SK-N-SH (cell line): ENCODE measurements around the gene ZNF764. TPM values are rescaled to one million over a fixed set of nuclear protein-coding genes. Genes with fewer than 3 reads are reported as not detected.
A peak's percentile ranks its signal among the peaks of the same experiment; 100 is the strongest.

ENCODE experiments used
- CTCF ChIA-PET: fragments of 300-600, 350-600 bp; formaldehyde crosslinking; extraction: SDS; loops from one replicate; lab custom pipeline; 2021; lab: Yijun Ruan, JAX
- POLR2A ChIA-PET: fragments of 350-600 bp; sonication (Branson Sonifier 250); formaldehyde crosslinking; extraction: SDS; loops from one replicate; lab custom pipeline; 2020; ENCODE audit warnings: antibody characterized with exemption, inconsistent platforms; lab: Yijun Ruan, JAX
- DNase-seq: peaks from one replicate; pipeline ENCODE4 v3.0.0; 2012
- H2AFZ ChIP-seq: fragments of 200-600 bp; sonication (generic); 2 replicates; pipeline ENCODE4 v1.8.1; 2016; ENCODE audit warnings: antibody characterized with exemption, mild to moderate bottlenecking, low read depth
- H3F3A ChIP-seq: fragments of 200-600 bp; sonication (generic); replicated peaks from 2 replicates; pipeline ENCODE3; 2016; ENCODE audit warnings: antibody characterized with exemption, mild to moderate bottlenecking; ENCODE audit not compliant: insufficient read depth
- H3K27ac ChIP-seq, 2 experiments: fragments of 200-500 bp in 1 of 2; fragments of 200-600 bp in 1 of 2; sonication (Bioruptor generic) in 1 of 2; sonication (generic), shearing (Covaris generic) in 1 of 2; 2 replicates each; pipeline versions ENCODE4 v1.5.1 to v1.6.1; 2014 to 2016; ENCODE audit warnings: low read depth in 2 of 2, inconsistent platforms in 1 of 2, low read length in 1 of 2, mild to moderate bottlenecking in 1 of 2, mixed read lengths in 1 of 2
- H3K27me3 ChIP-seq: fragments of 200-600 bp; sonication (generic), shearing (Covaris generic); 2 replicates; pipeline ENCODE4 v1.6.1; 2016; ENCODE audit warnings: mixed run types; ENCODE audit not compliant: insufficient read depth
- H3K36me3 ChIP-seq, 2 experiments: fragments of 200-500 bp in 1 of 2; fragments of 200-600 bp in 1 of 2; sonication (Bioruptor generic) in 1 of 2; sonication (generic) in 1 of 2; replicated peaks in 1 of 2; 2 replicates each; pipeline versions ENCODE3 to v1.5.1; 2014 to 2016; ENCODE audit warnings: low read length in 1 of 2, mild to moderate bottlenecking in 1 of 2; ENCODE audit not compliant: insufficient read depth in 2 of 2, control insufficient read depth in 1 of 2
- H3K4me1 ChIP-seq, 2 experiments: fragments of 200-500 bp in 1 of 2; fragments of 200-600 bp in 1 of 2; sonication (Bioruptor generic) in 1 of 2; sonication (generic), shearing (Covaris generic) in 1 of 2; 2 replicates each; pipeline versions ENCODE4 v1.5.1 to v1.6.1; 2014 to 2016; ENCODE audit warnings: low read depth in 1 of 2, low read length in 1 of 2, mixed run types in 1 of 2; ENCODE audit not compliant: insufficient read depth in 2 of 2, control insufficient read depth in 1 of 2
- H3K4me2 ChIP-seq: fragments of 200-600 bp; sonication (generic), shearing (Covaris generic); 2 replicates; pipeline ENCODE4 v1.6.1; 2017; ENCODE audit warnings: mixed run types
- H3K4me3 ChIP-seq, 2 experiments: fragments of 200-500 bp in 1 of 2; fragments of 200-600 bp in 1 of 2; sonication (Bioruptor generic) in 1 of 2; sonication (generic), shearing (Covaris generic) in 1 of 2; 2 replicates each; pipeline versions ENCODE4 v1.5.1 to v1.8.1; 2014 to 2016; ENCODE audit warnings: low read depth in 2 of 2, inconsistent platforms in 1 of 2, low read length in 1 of 2, mild to moderate bottlenecking in 1 of 2, mixed read lengths in 1 of 2, moderate library complexity in 1 of 2
- H3K79me2 ChIP-seq: fragments of 200-600 bp; sonication (generic); 2 replicates; pipeline ENCODE4 v1.8.1; 2017; ENCODE audit warnings: mild to moderate bottlenecking; ENCODE audit not compliant: insufficient read depth
- H3K9ac ChIP-seq: fragments of 200-600 bp; sonication (generic); 2 replicates; pipeline ENCODE4 v1.6.1; 2017; ENCODE audit warnings: mixed run types
- H3K9me2 ChIP-seq: fragments of 200-600 bp; sonication (generic); 2 replicates; pipeline ENCODE4 v1.6.1; 2017; ENCODE audit warnings: mixed run types
- H3K9me3 ChIP-seq: fragments of 200-600 bp; sonication (generic); 2 replicates; pipeline ENCODE4 v1.6.1; 2017; ENCODE audit warnings: mixed run types, mild to moderate bottlenecking, moderate library complexity
- H4K20me1 ChIP-seq: fragments of 200-600 bp; sonication (generic); 2 replicates; pipeline ENCODE4 v1.6.1; 2017; ENCODE audit warnings: mild to moderate bottlenecking, mixed run types; ENCODE audit not compliant: insufficient read depth
- CHD2 ChIP-seq: fragments of 150-350 bp; IDR thresholded peaks from 2 replicates; pipeline ENCODE4 v1.6.1; 2018; ENCODE audit warnings: low read length; ENCODE audit not compliant: partially characterized antibody
- CTCF ChIP-seq: fragments of 200-600 bp; sonication (generic); IDR thresholded peaks from 2 replicates; pipeline ENCODE4 v1.6.1; 2017; ENCODE audit warnings: antibody characterized with exemption, mild to moderate bottlenecking, moderate library complexity
- ELF1 ChIP-seq: IDR thresholded peaks from 2 replicates; pipeline ENCODE4 v1.4.0; 2012
- EP300 ChIP-seq, 2 experiments: IDR thresholded peaks; 2 replicates each; pipeline versions ENCODE4 v1.4.0 to v1.6.1; 2012; ENCODE audit warnings: borderline replicate concordance in 1 of 2, low read depth in 1 of 2, low read length in 1 of 2
- FOSL2 ChIP-seq: IDR thresholded peaks from 2 replicates; pipeline ENCODE4 v1.4.0; 2012; ENCODE audit warnings: low read depth, mild to moderate bottlenecking, moderate library complexity, borderline replicate concordance
- FOXM1 ChIP-seq: IDR thresholded peaks from 2 replicates; pipeline ENCODE4 v1.4.0; 2012; ENCODE audit warnings: low read depth, mild to moderate bottlenecking
- GABPA ChIP-seq: IDR thresholded peaks from 2 replicates; pipeline ENCODE4 v1.4.0; 2012; ENCODE audit warnings: low read depth, mild to moderate bottlenecking
- JUND ChIP-seq: IDR thresholded peaks from 2 replicates; pipeline ENCODE4 v1.4.0; 2012
- MEF2A ChIP-seq: IDR thresholded peaks from 2 replicates; pipeline ENCODE4 v1.4.0; 2012; ENCODE audit warnings: low read depth, borderline replicate concordance
- MXI1 ChIP-seq: IDR thresholded peaks from 2 replicates; pipeline ENCODE4 v1.6.1; 2012; ENCODE audit warnings: mild to moderate bottlenecking, low read depth, low read length, improper control_type of control experiment
- NFIC ChIP-seq: IDR thresholded peaks from 2 replicates; pipeline ENCODE4 v1.4.0; 2012; ENCODE audit warnings: borderline replicate concordance
- NRF1 ChIP-seq: IDR thresholded peaks from 2 replicates; pipeline ENCODE4 v1.6.1; 2012; ENCODE audit warnings: low read depth, mild to moderate bottlenecking, low read length
- POLR2AphosphoS5 ChIP-seq: IDR thresholded peaks from 2 replicates; pipeline ENCODE4 v1.6.1; 2012; ENCODE audit warnings: low read depth, low read length
- RAD21 ChIP-seq: IDR thresholded peaks from 2 replicates; pipeline ENCODE4 v1.6.1; 2012; ENCODE audit warnings: mild to moderate bottlenecking, low read length
- RFX5 ChIP-seq: IDR thresholded peaks from 2 replicates; pipeline ENCODE4 v1.6.1; 2012; ENCODE audit warnings: mild to moderate bottlenecking, improper control_type of control experiment, low read length
- RXRA ChIP-seq: IDR thresholded peaks from 2 replicates; pipeline ENCODE4 v1.4.0; 2012; ENCODE audit warnings: low read depth, mild to moderate bottlenecking, borderline replicate concordance
- SIN3A ChIP-seq: IDR thresholded peaks from 2 replicates; pipeline ENCODE4 v1.6.1; 2012; ENCODE audit warnings: low read depth, mild to moderate bottlenecking, low read length, moderate library complexity, borderline replicate concordance
- SMC3 ChIP-seq: IDR thresholded peaks from 2 replicates; pipeline ENCODE4 v1.6.1; 2012; ENCODE audit warnings: low read depth, low read length, improper control_type of control experiment
- TAF1 ChIP-seq: IDR thresholded peaks from 2 replicates; pipeline ENCODE4 v1.6.1; 2012; ENCODE audit warnings: low read depth, mild to moderate bottlenecking, low read length, moderate library complexity, borderline replicate concordance
- TEAD4 ChIP-seq: IDR thresholded peaks from 2 replicates; pipeline ENCODE4 v1.4.0; 2012; ENCODE audit warnings: mild to moderate bottlenecking, borderline replicate concordance; ENCODE audit not compliant: insufficient read depth
- USF2 ChIP-seq: fragments of 150-350 bp; IDR thresholded peaks from 2 replicates; pipeline ENCODE4 v1.6.1; 2017; ENCODE audit warnings: antibody characterized with exemption, low read length, low read depth, borderline replicate concordance
- YY1 ChIP-seq: IDR thresholded peaks from 2 replicates; pipeline ENCODE4 v1.4.0; 2012; ENCODE audit warnings: low read depth, mild to moderate bottlenecking
- WGBS: methylation state at CpG from one replicate; pipeline ENCODE4 v1.1.6; 2017; ENCODE audit warnings: low lambda C conversion rate; 5-methylcytosine and 5-hydroxymethylcytosine counted together
- polyA plus RNA-seq, 3 experiments: library from polyadenylated mRNA; depleted of rRNA; stranded (reverse); fragments of >200 nt; gene quantifications; 2 replicates each; pipeline ENCODE4 v1.2.3, GENCODE V29; 2012
- TF ChIP-seq, protein P1 (sequence below): IDR thresholded peaks from 2 replicates; pipeline ENCODE4 v1.4.0; 2012; ENCODE audit warnings: low read depth, borderline replicate concordance
- TF ChIP-seq, protein P2 (sequence below): IDR thresholded peaks from 2 replicates; pipeline ENCODE4 v1.4.0; 2012; ENCODE audit warnings: low read depth
- TF ChIP-seq, protein P3 (sequence below): IDR thresholded peaks from 2 replicates; pipeline ENCODE4 v1.4.0; 2012; ENCODE audit warnings: low read depth, borderline replicate concordance

ZNF764 gene
- polyA plus RNA-seq, 1 of the 3 experiments (the other 2 are of a cell fraction) = 2.8 TPM

DNA sequence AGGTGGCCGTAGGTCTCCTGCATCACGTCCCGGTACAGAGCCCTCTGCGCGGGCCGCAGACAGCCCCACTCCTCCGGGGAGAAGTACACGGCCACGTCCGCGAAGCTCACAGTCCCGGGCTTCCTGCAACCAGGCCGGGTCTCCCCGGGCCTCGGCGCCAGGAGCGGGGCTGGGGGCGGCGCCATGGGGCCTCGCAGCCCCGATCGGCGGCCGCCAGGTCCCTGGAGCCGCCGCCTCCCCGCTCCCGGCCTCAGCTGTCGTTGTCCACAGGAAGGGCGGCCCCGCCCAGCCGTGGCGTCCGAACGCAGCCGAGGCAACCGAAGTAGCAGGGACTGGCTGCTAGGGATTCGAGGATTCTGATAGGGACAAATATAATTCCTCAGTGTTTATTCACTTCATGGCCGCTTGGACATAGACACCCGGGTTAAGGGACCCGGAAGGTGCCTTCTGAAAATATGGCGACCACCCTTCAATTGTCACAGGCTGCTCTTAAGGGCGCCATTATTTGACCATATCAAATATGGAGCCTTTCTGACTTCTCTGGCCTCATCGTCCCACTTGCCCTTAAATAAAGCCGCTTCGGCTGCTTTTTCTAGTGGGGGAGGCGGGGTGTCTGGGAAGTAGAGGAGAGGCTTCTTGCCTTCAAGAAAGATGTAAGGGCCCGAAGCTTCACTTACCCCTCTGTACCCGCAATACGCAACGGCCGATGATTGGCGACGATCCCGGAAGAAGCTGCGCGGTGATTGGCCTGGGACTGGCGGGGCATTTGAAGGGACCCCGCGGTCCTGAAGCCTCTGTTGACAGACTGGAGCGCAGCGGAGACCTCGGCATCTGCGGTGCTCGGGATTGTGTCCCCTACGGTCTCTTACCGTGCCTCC lies 13.5 kb upstream of the ZNF764 start, which contains the start of gene ZNF688:
TSS of gene ZNF688 (minus strand) at position 270 of the 878 bp plus-strand sequence. CDS start at position 185, 85 bp downstream.
- Histone ChIP-seq H3K27me3 (no peaks in the 10 kb centered on the region), H3K79me2 (no peaks in the 10 kb centered on the region; the same call in 1 of the 2 replicates), H3K4me1 (peaks cover 5 to 12% of the 10 kb centered on the region in 2 experiments; a peak in 1 of 4 replicates), H4K20me1 (no peaks in the 10 kb centered on the region), H3K36me3 (no peaks in the 10 kb centered on the region), H3K9ac (peak within 1 kb of the TSS; percentile 87), H3F3A (peaks cover 14% of the 10 kb centered on the region), H3K9me3 (no peaks in the 10 kb centered on the region), H3K9me2 (no peaks in the 10 kb centered on the region), H2AFZ (peak within 1 kb of the TSS; percentile 92), H3K4me3 (peak within 1 kb of the TSS; percentile 64 to 68), H3K27ac (peak within 1 kb of the TSS; percentile 83 to 96), H3K4me2 (peak within 1 kb of the TSS; percentile 94)
- peak; percentile 93 for DNase-seq
- WGBS = 0% methylated on average over 30 of the region's 67 CpGs
- ChIA-PET POLR2A (interaction anchor here (0.7 to 2.8 kb wide), 12 partner anchors 10 to 154 kb away, joined by 3 to 44 read pairs (median 4); partner anchors contain the start of genes DCTPP1, ZNF747, ZNF764 and ZNF785), CTCF (interaction anchor here (0.6 to 2.7 kb wide), 19 partner anchors 13 to 162 kb away, joined by 3 to 10 read pairs (median 3); partner anchors contain the start of genes DCTPP1, FBRS, PRR14 and ZNF689)
- TF ChIP-seq SIN3A (peak; percentile 99), RXRA (no peak), YY1 (peak; percentile 99), MEF2A (no peak), RAD21 (no peak), JUND (peak; percentile 16; the same call in 1 of the 2 replicates), CHD2 (peak; percentile 89), ELF1 (peak; percentile 76), CTCF (no peak), USF2 (no peak), FOSL2 (no peak), SMC3 (0 out of 2 replicates have a peak, but pooled peaks have one; percentile 12), FOXM1 (no peak), EP300 (IDR thresholded peaks at IDR 0.05; ENCODE audit: borderline replicate concordance in 1 of 2, low read depth in 1 of 2, low read length in 1 of 2) (peak in 1 of 2 experiments; percentile 18; a peak in 1 of 4 replicates), RFX5 (0 out of 2 replicates have a peak, but pooled peaks have one; percentile 33), POLR2AphosphoS5 (peak; percentile 71), TAF1 (peak; percentile 62), NFIC (no peak), TEAD4 (no peak), NRF1 (no peak), MXI1 (peak; percentile 98), GABPA (peak; percentile 50; the same call in 1 of the 2 replicates)
- TF ChIP-seq, protein P1, sequence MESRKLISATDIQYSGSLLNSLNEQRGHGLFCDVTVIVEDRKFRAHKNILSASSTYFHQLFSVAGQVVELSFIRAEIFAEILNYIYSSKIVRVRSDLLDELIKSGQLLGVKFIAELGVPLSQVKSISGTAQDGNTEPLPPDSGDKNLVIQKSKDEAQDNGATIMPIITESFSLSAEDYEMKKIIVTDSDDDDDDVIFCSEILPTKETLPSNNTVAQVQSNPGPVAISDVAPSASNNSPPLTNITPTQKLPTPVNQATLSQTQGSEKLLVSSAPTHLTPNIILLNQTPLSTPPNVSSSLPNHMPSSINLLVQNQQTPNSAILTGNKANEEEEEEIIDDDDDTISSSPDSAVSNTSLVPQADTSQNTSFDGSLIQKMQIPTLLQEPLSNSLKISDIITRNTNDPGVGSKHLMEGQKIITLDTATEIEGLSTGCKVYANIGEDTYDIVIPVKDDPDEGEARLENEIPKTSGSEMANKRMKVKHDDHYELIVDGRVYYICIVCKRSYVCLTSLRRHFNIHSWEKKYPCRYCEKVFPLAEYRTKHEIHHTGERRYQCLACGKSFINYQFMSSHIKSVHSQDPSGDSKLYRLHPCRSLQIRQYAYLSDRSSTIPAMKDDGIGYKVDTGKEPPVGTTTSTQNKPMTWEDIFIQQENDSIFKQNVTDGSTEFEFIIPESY = 0 out of 2 replicates have a peak, but pooled peaks have one; percentile 12
- TF ChIP-seq, protein P2, sequence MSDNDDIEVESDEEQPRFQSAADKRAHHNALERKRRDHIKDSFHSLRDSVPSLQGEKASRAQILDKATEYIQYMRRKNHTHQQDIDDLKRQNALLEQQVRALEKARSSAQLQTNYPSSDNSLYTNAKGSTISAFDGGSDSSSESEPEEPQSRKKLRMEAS = peak; percentile 71; the same call in 1 of the 2 replicates
- TF ChIP-seq, protein P3, sequence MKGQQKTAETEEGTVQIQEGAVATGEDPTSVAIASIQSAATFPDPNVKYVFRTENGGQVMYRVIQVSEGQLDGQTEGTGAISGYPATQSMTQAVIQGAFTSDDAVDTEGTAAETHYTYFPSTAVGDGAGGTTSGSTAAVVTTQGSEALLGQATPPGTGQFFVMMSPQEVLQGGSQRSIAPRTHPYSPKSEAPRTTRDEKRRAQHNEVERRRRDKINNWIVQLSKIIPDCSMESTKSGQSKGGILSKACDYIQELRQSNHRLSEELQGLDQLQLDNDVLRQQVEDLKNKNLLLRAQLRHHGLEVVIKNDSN = no peak
